Kidney (tissue), 14 donors: ENCODE results near the gene GPR152. TPM values are rescaled to one million over a fixed set of nuclear protein-coding genes. Genes with fewer than 3 reads are reported as not detected.

Experiments used
- DNase-seq, 5 donors: peaks; one replicate each; pipeline ENCODE4 v3.0.0-alpha.2; 2013 to 2020
- FAIRE-seq: peaks from 2 replicates; lab custom pipeline; 2012; peaks lifted over from hg19 to GRCh38; lab: Jason Lieb, UNC
- H3K27ac ChIP-seq, 2 donors: one replicate each; pipeline ENCODE4 v1.7.0; 2013; ENCODE audit warnings: low read depth in 2 of 2, low read length in 2 of 2, inconsistent platforms in 1 of 2
- H3K27me3 ChIP-seq: one replicate; pipeline ENCODE4 v1.7.1; 2013; ENCODE audit warnings: low read length, inconsistent platforms; ENCODE audit not compliant: control insufficient read depth, insufficient read depth
- H3K36me3 ChIP-seq, 3 donors: one replicate each; pipeline versions ENCODE4 v1.7.0 to v1.7.1; 2013; ENCODE audit warnings: low read length in 3 of 3, control low read depth in 1 of 3, inconsistent platforms in 1 of 3; ENCODE audit not compliant: insufficient read depth in 3 of 3, control insufficient read depth in 2 of 3
- H3K4me1 ChIP-seq, 3 donors: one replicate each; pipeline versions ENCODE4 v1.7.0 to v1.7.1; 2013; ENCODE audit warnings: low read length in 3 of 3, inconsistent platforms in 1 of 3, low read depth in 1 of 3; ENCODE audit not compliant: control insufficient read depth in 2 of 3, insufficient read depth in 2 of 3
- H3K4me3 ChIP-seq, 3 donors: one replicate each; pipeline versions ENCODE4 v1.7.0 to v1.8.1; 2013; ENCODE audit warnings: low read length in 3 of 3, control low read depth in 1 of 3, inconsistent platforms in 1 of 3
- H3K9ac ChIP-seq, 3 donors: one replicate each; pipeline versions ENCODE4 v1.7.0 to v1.7.1; 2013; ENCODE audit warnings: low read length in 3 of 3, control low read depth in 1 of 3, inconsistent platforms in 1 of 3
- H3K9me3 ChIP-seq, 3 donors: one replicate each; pipeline versions ENCODE4 v1.7.0 to v1.7.1; 2013; ENCODE audit warnings: low read length in 3 of 3, control low read depth in 1 of 3, inconsistent platforms in 1 of 3; ENCODE audit not compliant: control insufficient read depth in 2 of 3, insufficient read depth in 1 of 3
- intact Hi-C: fragments of 100-400 bp; cut with DNase I; formaldehyde crosslinking; loops from one replicate; pipeline ENCODE4 v1.11.1; 2022
- polyA plus RNA-seq: library from polyadenylated mRNA; stranded (reverse); fragments of 350-450 nt; fragmentation: Illumina TruSeq; extraction: RNeasy Lipid Tissue Mini Kit (QIAGEN cat#74804); gene quantifications from one replicate; pipeline ENCODE4 v1.2.3, GENCODE V29; 2014; ENCODE audit warnings: low read depth, low replicate concordance; ENCODE audit not compliant: insufficient read depth
- total RNA-seq: library from RNA; stranded (reverse); fragmentation: NEBNext Ultra II Directional; extraction: Animal tissue kit (Norgen Biotek cat#: 25700); gene quantifications from one replicate; pipeline ENCODE4 v1.2.1, GENCODE V29; 2021
- TF ChIP-seq, protein P1 (sequence below): IDR thresholded peaks from 3 replicates; pipeline ENCODE4 v1.5.1; 2012; ENCODE audit warnings: mild to moderate bottlenecking, moderate library complexity, borderline replicate concordance; ENCODE audit not compliant: insufficient read depth; ENCODE audit errors: extremely low read depth
- donor health status: control.
- donor health status: control.
- donor health status: control.
- donor health status: control.
- donor health status: control.
- donor health status: DM: yes; HTN: yes; CAD: no.
- donor health status: Normal renal cell carcinoma (clear cell type).

Gene GPR152
- total and polyA plus RNA-seq, 2 donors from 2014 or later, result not detected

DNA sequence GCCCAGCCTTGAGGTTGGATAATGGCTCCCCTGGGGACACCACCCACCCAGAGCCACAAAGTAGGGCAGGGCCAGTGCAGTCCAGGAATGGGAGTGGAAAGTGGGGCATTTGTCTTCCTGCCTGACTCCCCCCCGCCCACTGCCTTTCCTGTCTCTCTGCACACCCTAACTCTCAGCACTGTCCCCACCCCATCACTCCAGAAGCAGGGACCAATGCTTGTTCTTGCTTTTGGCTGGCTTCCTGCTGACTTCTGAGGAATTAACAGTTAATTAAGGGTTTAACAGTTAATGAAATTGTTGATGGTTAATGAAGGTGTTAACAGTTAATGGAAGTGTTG is 47.9 kb upstream of the GPR152 start:
- H3K4me3 ChIP-seq, result no peak overlapping the region
- DNase-seq (peak in 1 of 5 donors; percentile 49), FAIRE-seq (no peak)
- H3K27ac ChIP-seq, result no peak overlapping the region
- no peak overlapping the region for H3K9ac ChIP-seq
- no peaks in the 10 kb centered on the region for H3K9me3 ChIP-seq
- TF ChIP-seq, protein P1, sequence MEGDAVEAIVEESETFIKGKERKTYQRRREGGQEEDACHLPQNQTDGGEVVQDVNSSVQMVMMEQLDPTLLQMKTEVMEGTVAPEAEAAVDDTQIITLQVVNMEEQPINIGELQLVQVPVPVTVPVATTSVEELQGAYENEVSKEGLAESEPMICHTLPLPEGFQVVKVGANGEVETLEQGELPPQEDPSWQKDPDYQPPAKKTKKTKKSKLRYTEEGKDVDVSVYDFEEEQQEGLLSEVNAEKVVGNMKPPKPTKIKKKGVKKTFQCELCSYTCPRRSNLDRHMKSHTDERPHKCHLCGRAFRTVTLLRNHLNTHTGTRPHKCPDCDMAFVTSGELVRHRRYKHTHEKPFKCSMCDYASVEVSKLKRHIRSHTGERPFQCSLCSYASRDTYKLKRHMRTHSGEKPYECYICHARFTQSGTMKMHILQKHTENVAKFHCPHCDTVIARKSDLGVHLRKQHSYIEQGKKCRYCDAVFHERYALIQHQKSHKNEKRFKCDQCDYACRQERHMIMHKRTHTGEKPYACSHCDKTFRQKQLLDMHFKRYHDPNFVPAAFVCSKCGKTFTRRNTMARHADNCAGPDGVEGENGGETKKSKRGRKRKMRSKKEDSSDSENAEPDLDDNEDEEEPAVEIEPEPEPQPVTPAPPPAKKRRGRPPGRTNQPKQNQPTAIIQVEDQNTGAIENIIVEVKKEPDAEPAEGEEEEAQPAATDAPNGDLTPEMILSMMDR, result no peak
- no peaks in the 10 kb centered on the region for H3K27me3 ChIP-seq
- H3K4me1 ChIP-seq, result peaks cover 0 to 7% (median 6%) of the 10 kb centered on the region in 3 donors
- H3K36me3 ChIP-seq, result peaks cover 0 to 11% (median 9%) of the 10 kb centered on the region in 3 donors
- intact Hi-C loops, result no loop called here

DNA sequence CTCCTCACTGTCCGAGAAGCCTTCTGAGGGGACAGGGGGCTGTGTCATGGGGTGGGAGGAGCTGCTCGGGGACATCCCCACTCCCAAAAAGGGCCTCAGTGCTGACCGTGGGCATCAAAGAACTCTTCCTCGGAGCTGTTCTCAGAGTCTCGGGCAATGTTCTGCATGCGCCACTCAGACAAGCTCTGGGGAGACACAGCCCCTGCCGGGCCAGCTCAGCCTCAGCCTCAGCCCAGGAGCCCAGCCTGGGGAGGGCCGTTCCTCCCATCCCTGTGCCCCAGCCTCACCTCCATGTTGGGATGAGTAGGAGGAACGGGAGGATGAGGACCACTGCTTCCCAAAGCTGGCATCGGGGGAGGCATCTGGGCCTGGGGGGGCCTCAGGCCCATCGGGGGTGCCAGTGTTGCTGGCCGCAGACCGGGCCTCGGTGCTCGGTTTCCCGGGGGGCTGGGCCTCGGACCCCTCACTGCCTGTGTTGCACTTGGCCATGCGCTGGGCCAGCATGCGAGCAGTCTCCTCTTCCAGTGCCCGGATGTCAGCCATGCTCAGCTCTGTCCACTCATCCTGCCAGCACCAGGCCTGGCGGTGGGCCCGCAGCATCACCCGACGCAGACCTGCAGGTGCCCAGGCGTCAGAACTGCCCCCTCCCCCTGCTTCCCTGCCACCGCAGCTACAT is 47.4 kb upstream of the GPR152 start:
- Histone ChIP-seq H3K36me3 (peaks cover 0 to 11% (median 9%) of the 10 kb centered on the region in 3 donors), H3K27me3 (no peaks in the 10 kb centered on the region), H3K4me3 (no peak overlapping the region), H3K9me3 (no peaks in the 10 kb centered on the region), H3K9ac (no peak overlapping the region), H3K27ac (no peak overlapping the region), H3K4me1 (peaks cover 0 to 5% (median 4%) of the 10 kb centered on the region in 3 donors)
- intact Hi-C loops, result no loop called here
- DNase-seq (peak in 1 of 5 donors; percentile 74), FAIRE-seq (no peak)
- TF ChIP-seq, protein P1, result no peak

DNA sequence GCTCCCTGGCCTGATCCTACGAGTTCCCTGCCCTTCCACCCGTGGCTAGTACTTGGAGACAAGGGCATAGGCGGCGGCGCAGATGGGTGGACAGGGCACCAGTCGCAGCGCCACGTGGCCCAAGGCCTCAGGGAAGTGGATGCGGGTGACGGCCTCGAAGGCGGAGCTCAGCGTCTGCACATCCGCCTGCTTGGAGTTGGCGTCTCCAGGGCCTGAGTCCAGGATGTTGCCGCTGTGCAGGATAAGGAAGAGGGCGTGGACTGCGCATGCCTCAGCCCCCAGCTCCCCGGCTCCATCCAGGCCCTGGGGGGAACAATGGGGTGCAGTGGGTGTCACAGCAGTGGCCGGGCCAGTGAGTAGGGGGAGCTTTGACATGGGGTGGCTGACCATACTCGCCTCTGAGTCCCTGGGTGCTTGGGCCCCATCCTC is 46.0 kb upstream of the GPR152 start:
- TF ChIP-seq, protein P1, result no peak
- Histone ChIP-seq H3K27ac (no peak overlapping the region), H3K36me3 (peaks cover 0 to 11% (median 9%) of the 10 kb centered on the region in 3 donors), H3K27me3 (no peaks in the 10 kb centered on the region), H3K4me3 (no peak overlapping the region), H3K9ac (no peak overlapping the region), H3K9me3 (no peaks in the 10 kb centered on the region), H3K4me1 (peaks cover 0 to 2% (median 1%) of the 10 kb centered on the region in 3 donors)
- FAIRE-seq (no peak), DNase-seq (peak in 1 of 5 donors; percentile 78)
- intact Hi-C loops, result no loop called here
